SK-N-SH treated with all-trans-retinoic acid at 6 μM for 48 hours (cell line): ENCODE measurements around the gene PGP.

ENCODE experiments used
- ATAC-seq: fragments of 200-7000 bp; cut with Tn5 transposase; 3 replicates; pipeline ENCODE4 v1.9.1; 2020; ENCODE audit warnings: mild to moderate bottlenecking, moderate library complexity
- ARNTL ChIP-seq: fragments of 450-650 bp; formaldehyde crosslinking; IDR thresholded peaks from 2 replicates; pipeline ENCODE4 v1.5.0; 2020; ENCODE audit warnings: low read depth, mild to moderate bottlenecking, moderate library complexity, borderline replicate concordance
- BACH2 ChIP-seq: fragments of 250-450 bp; sonication (Bioruptor Pico); IDR thresholded peaks from 2 replicates; pipeline ENCODE4 v1.9.0; 2021; ENCODE audit warnings: mild to moderate bottlenecking, borderline replicate concordance
- CREB5 ChIP-seq: fragments of 250-450 bp; sonication (Bioruptor Pico); IDR thresholded peaks from 2 replicates; pipeline ENCODE4 v1.5.1; 2020; ENCODE audit warnings: low read depth, mild to moderate bottlenecking, moderate library complexity
- CSDC2 ChIP-seq: fragments of 250-450 bp; sonication (Bioruptor Pico); IDR thresholded peaks from 2 replicates; pipeline ENCODE4 v1.5.0; 2020; ENCODE audit warnings: mild to moderate bottlenecking, moderate library complexity
- CSRNP3 ChIP-seq: fragments of 250-450 bp; sonication (Bioruptor Pico); IDR thresholded peaks from 2 replicates; pipeline ENCODE4 v1.5.1; 2021; ENCODE audit warnings: mild to moderate bottlenecking, moderate library complexity
- ESRRG ChIP-seq: fragments of 250-450 bp; sonication (Bioruptor Pico); IDR thresholded peaks from 2 replicates; pipeline ENCODE4 v1.6.1; 2021; ENCODE audit warnings: mild to moderate bottlenecking
- GLIS3 ChIP-seq: fragments of 250-450 bp; sonication (Bioruptor Pico); IDR thresholded peaks from 2 replicates; pipeline ENCODE4 v1.5.0; 2020; ENCODE audit warnings: mild to moderate bottlenecking, moderate library complexity
- ISL1 ChIP-seq: fragments of 250-450 bp; sonication (Bioruptor Pico); IDR thresholded peaks from 2 replicates; pipeline ENCODE4 v2.1.2; 2022; ENCODE audit warnings: mild to moderate bottlenecking, moderate library complexity
- OSR1 ChIP-seq: fragments of 250-450 bp; sonication (Bioruptor Pico); IDR thresholded peaks from 2 replicates; pipeline ENCODE4 v1.8.0; 2022; ENCODE audit warnings: moderate library complexity, mild to moderate bottlenecking, inconsistent platforms
- PATZ1 ChIP-seq: fragments of 250-450 bp; sonication (Bioruptor Pico); IDR thresholded peaks from 2 replicates; pipeline ENCODE4 v1.8.0; 2020; ENCODE audit warnings: mild to moderate bottlenecking, moderate library complexity, borderline replicate concordance
- POU6F1 ChIP-seq: fragments of 250-450 bp; sonication (Bioruptor Pico); IDR thresholded peaks from 2 replicates; pipeline ENCODE4 v1.8.0; 2021; ENCODE audit warnings: low read depth, mild to moderate bottlenecking, moderate library complexity, borderline replicate concordance
- PPARA ChIP-seq: fragments of 250-450 bp; sonication (Bioruptor Pico); IDR thresholded peaks from 2 replicates; pipeline ENCODE4 v1.5.0; 2020; ENCODE audit warnings: mild to moderate bottlenecking, borderline replicate concordance
- RARB ChIP-seq: fragments of 250-450 bp; sonication (Bioruptor Pico); IDR thresholded peaks from 2 replicates; pipeline ENCODE4 v1.8.0; 2021; ENCODE audit warnings: mild to moderate bottlenecking, moderate library complexity
- SNAI2 ChIP-seq: fragments of 250-450 bp; sonication (Bioruptor Pico); IDR thresholded peaks from 2 replicates; pipeline ENCODE4 v1.5.0; 2020; ENCODE audit warnings: mild to moderate bottlenecking, moderate library complexity
- TOX ChIP-seq: fragments of 250-450 bp; sonication (Bioruptor Pico); IDR thresholded peaks from 2 replicates; pipeline ENCODE4 v1.8.0; 2021; ENCODE audit warnings: mild to moderate bottlenecking, moderate library complexity, borderline replicate concordance
- TSHZ2 ChIP-seq: fragments of 250-450 bp; sonication (Bioruptor Pico); IDR thresholded peaks from 2 replicates; pipeline ENCODE4 v1.5.0; 2020; ENCODE audit warnings: mild to moderate bottlenecking, moderate library complexity
- ZC3H10 ChIP-seq: fragments of 250-450 bp; sonication (Bioruptor Pico); IDR thresholded peaks from 2 replicates; pipeline ENCODE4 v1.5.1; 2021; ENCODE audit warnings: mild to moderate bottlenecking, moderate library complexity
- ZFP3 ChIP-seq: fragments of 250-450 bp; sonication (Bioruptor Pico); IDR thresholded peaks from 2 replicates; pipeline ENCODE4 v1.5.0; 2020; ENCODE audit warnings: mild to moderate bottlenecking, moderate library complexity
- ZFP30 ChIP-seq: fragments of 450-650 bp; formaldehyde crosslinking; IDR thresholded peaks from 2 replicates; pipeline ENCODE4 v1.5.0; 2022; ENCODE audit warnings: mild to moderate bottlenecking, moderate library complexity
- ZNF8 ChIP-seq: fragments of 450-650 bp; formaldehyde crosslinking; IDR thresholded peaks from 2 replicates; pipeline ENCODE4 v1.5.0; 2020; ENCODE audit warnings: mild to moderate bottlenecking, moderate library complexity

PGP gene

GRCh38 chr16:2229632-2230250 lies 15.1 kb upstream of the PGP start:
- TF ChIP-seq PATZ1 (CRISPR knock-in tag) = no peak
- no peak for TF ChIP-seq GLIS3 (CRISPR knock-in tag)
- TF ChIP-seq ZFP30 (CRISPR knock-in tag) = no peak
- no peak for TF ChIP-seq PPARA (CRISPR knock-in tag)
- no peak for TF ChIP-seq BACH2 (CRISPR knock-in tag)
- no peak for TF ChIP-seq CSRNP3 (CRISPR knock-in tag)
- TF ChIP-seq ZFP3 (CRISPR knock-in tag) = no peak
- TF ChIP-seq ZC3H10 (CRISPR knock-in tag) = no peak
- no peak for TF ChIP-seq CSDC2 (CRISPR knock-in tag)
- no peak for TF ChIP-seq TOX
- no peak for TF ChIP-seq ISL1 (CRISPR knock-in tag)
- no peak for TF ChIP-seq ZNF8 (CRISPR knock-in tag)
- no peak for TF ChIP-seq SNAI2
- no peak for ATAC-seq

- TF ChIP-seq CREB5 (CRISPR knock-in tag) = no peak
- TF ChIP-seq TSHZ2 = no peak
- no peak for TF ChIP-seq BACH2 (CRISPR knock-in tag)
- TF ChIP-seq ZFP3 (CRISPR knock-in tag) = no peak
- TF ChIP-seq POU6F1 (CRISPR knock-in tag) = no peak
- no peak for ATAC-seq
Measured at GRCh38 chr16:2229091-2229490, 14.5 kb upstream of the PGP start.

GRCh38 chr16:2228161-2228824 lies 13.7 kb upstream of the PGP start:
- no peak for ATAC-seq
- TF ChIP-seq ESRRG (CRISPR knock-in tag) (no peak), PATZ1 (CRISPR knock-in tag) (no peak), PPARA (CRISPR knock-in tag) (no peak), OSR1 (CRISPR knock-in tag) (no peak), CSRNP3 (CRISPR knock-in tag) (no peak), ZC3H10 (CRISPR knock-in tag) (no peak), ISL1 (CRISPR knock-in tag) (no peak), BACH2 (CRISPR knock-in tag) (no peak), RARB (no peak), ARNTL (CRISPR knock-in tag) (no peak), ZFP3 (CRISPR knock-in tag) (no peak)
